GM23338 (cell line): Measurements from ENCODE around the gene SLC19A2. TPM values are rescaled to one million over a fixed set of nuclear protein-coding genes. Genes with fewer than 3 reads are reported as not detected.

Experiments
- CREB1 ChIP-seq: fragments of 250-450 bp; sonication (Bioruptor Pico); IDR thresholded peaks from 2 replicates; pipeline ENCODE4 v1.5.0; 2020; ENCODE audit warnings: low read depth, mild to moderate bottlenecking, moderate library complexity
- ETS1 ChIP-seq: IDR thresholded peaks from 2 replicates; pipeline ENCODE4 v1.6.1; 2016; ENCODE audit warnings: antibody characterized with exemption
- EZH2 ChIP-seq: fragments of 200-600 bp; sonication (generic); IDR thresholded peaks from one replicate; pipeline ENCODE4 v1.8.0; 2017; ENCODE audit warnings: antibody characterized with exemption, mild to moderate bottlenecking, low read depth; ENCODE audit not compliant: unreplicated experiment
- EZH2phosphoT487 ChIP-seq: fragments of 200-600 bp; sonication (generic); IDR thresholded peaks from one replicate; pipeline ENCODE4 v1.8.1; 2018; ENCODE audit warnings: antibody characterized with exemption; ENCODE audit not compliant: unreplicated experiment
- NANOG ChIP-seq: IDR thresholded peaks from 2 replicates; pipeline ENCODE4 v1.6.1; 2016; ENCODE audit warnings: antibody characterized with exemption, borderline replicate concordance
- POLR2AphosphoS5 ChIP-seq: IDR thresholded peaks from 2 replicates; pipeline ENCODE4 v1.6.1; 2016; ENCODE audit warnings: antibody characterized with exemption, low read depth
- REST ChIP-seq: IDR thresholded peaks from one replicate; pipeline ENCODE4 v1.6.1; 2018; ENCODE audit warnings: antibody characterized with exemption; ENCODE audit not compliant: unreplicated experiment
- STAT1 ChIP-seq: IDR thresholded peaks from one replicate; pipeline ENCODE4 v1.6.1; 2016; ENCODE audit warnings: antibody characterized with exemption; ENCODE audit not compliant: unreplicated experiment
- ZNF331 ChIP-seq: fragments of 250-450 bp; sonication (Bioruptor Pico); IDR thresholded peaks from 2 replicates; pipeline ENCODE4 v1.5.0; 2020; ENCODE audit warnings: low read depth, mild to moderate bottlenecking, moderate library complexity
- ZNF462 ChIP-seq: fragments of 250-450 bp; sonication (Bioruptor Pico); IDR thresholded peaks from 2 replicates; pipeline ENCODE4 v1.5.0; 2020; ENCODE audit warnings: mild to moderate bottlenecking, moderate library complexity
- polyA plus RNA-seq: library from polyadenylated mRNA; unstranded; fragments of >200 nt; fragmentation: Nextera tagmentation; extraction: Ambion mirVana; gene quantifications from 2 replicates; pipeline ENCODE4 v1.2.1, GENCODE V29; 2016
- total RNA-seq: library from RNA; depleted of rRNA; stranded (reverse); fragments of >200 nt; shearing (Covaris generic); gene quantifications from 2 replicates; pipeline ENCODE4 v1.2.3, GENCODE V29; 2014

The SLC19A2 gene
- total and polyA plus RNA-seq, 2 experiments from 2014 or later = 11.1 to 39.1 TPM

- TF ChIP-seq ZNF462 (CRISPR knock-in tag) (no peak), NANOG (no peak), POLR2AphosphoS5 (no peak), STAT1 (no peak), ETS1 (no peak), REST (no peak), EZH2 (no peak), ZNF331 (CRISPR knock-in tag) (no peak), CREB1 (no peak), EZH2phosphoT487 (no peak)
Observed at GRCh38 chr1:169457443-169457842, 28.3 kb downstream of the SLC19A2 start (continued).
